ENCODE results near the gene PCNX3.
A peak's percentile ranks its signal among the peaks of the same experiment; 100 is the strongest.

The PCNX3 gene

DNA sequence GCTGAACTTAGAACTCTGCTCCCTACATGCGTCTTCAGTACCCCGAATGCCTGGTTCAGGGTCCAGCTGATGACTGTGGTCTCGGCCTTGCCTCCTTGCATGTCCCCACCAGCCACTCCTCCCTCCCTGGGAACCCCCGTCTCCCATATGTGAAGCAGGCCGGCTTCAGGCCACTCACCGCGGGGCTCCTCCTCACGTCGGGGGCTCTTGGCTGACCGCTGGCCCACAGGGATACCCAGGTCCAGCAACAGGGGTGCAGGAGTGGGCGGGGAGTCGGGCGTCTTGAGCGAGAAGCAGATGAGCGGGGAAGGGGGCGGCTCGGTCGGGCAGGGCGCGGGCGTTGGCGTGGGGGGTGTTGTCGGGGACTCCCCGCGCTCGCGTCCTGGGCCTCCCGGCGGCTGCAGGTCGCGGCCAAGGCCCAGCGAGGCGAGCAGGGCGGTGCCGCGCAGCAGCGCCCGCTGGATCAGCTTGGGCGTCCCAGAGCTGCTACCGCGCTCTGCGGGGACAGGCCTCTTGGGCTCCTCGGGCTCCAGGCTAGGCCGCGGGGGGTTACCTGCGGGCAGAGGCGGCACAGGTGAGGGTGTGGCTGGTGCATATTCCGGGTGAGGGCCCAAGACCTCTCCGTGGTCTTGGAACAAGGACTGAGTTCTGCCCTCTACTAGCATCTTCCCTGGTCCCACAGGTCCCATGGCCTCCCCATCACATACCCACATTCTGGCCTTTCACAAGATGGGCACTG lies 16.2 kb upstream of the PCNX3 start:
- no peak for DNase-seq

DNA sequence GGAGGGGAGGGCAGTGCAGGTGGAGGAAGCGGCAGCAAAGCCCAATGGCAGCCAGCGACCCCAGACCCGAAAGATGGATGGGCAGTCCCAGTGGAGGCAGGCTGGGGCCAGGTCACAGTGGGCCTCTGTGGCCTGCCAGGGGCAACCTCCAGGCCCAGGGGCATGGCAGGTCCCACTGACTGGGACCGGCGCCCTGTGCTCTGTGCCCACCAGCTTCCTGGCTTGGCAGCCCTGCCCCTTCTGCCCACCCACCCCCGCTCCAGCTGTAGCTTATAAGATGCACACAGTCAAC lies 15.7 kb upstream of the PCNX3 start:
- DNase-seq, result no peak

DNA sequence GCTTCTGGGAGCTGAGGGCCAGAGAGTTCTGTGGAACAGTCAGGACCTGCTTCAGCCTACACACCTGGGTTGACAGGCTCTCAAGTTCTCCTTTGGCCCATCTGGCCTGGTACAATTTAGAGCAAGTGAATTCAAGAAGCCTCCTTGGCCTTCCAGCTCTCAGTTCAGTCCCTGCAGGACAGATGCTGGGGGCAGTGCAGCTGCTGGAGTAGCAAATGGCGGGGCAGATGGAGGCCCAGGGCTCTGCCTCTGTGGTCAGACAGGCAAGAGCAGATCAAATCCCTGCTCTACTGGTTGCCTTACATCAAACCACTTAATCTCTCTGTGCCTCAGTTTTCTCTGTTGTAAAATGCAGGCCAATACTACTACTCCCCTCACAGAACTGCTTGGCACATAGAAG lies 11.3 kb upstream of the PCNX3 start:
- no peak for DNase-seq

DNA sequence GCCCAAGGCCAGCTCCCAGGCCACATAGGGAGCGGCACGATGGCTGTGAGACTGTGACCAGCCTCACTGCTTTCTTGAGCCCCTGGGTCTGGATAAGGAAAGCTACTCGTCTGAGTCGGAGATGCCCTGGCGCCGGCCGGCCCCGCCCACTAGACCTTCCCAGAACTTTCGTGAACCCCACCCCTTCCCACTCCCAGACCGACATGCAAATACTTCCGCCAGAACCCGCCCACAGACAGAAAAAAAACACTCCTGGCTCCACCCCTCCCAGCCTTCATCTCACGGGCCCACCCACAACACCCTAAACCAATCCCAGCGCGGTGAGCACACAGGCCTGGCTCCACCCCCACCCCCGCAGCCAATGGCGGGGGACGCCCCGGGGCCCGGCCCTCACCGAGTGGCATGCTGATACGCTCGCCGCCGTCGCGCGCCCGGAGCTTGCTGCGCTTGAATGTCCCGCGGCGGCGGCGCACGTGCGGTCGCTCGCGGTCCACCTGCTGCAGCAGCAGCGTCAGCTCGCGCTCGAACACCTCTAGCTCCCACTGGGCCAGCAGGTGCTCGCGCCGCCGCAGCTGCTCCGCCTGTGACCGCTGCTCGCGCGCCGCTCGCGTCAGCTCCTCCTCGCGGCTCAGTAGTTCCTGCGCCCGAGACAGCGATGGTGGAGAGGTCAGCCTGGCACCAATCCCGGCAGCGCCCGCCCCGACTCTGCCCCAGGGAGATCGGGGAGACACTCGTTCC lies 8.5 kb upstream of the PCNX3 start:
- DNase-seq, result no peak

DNA sequence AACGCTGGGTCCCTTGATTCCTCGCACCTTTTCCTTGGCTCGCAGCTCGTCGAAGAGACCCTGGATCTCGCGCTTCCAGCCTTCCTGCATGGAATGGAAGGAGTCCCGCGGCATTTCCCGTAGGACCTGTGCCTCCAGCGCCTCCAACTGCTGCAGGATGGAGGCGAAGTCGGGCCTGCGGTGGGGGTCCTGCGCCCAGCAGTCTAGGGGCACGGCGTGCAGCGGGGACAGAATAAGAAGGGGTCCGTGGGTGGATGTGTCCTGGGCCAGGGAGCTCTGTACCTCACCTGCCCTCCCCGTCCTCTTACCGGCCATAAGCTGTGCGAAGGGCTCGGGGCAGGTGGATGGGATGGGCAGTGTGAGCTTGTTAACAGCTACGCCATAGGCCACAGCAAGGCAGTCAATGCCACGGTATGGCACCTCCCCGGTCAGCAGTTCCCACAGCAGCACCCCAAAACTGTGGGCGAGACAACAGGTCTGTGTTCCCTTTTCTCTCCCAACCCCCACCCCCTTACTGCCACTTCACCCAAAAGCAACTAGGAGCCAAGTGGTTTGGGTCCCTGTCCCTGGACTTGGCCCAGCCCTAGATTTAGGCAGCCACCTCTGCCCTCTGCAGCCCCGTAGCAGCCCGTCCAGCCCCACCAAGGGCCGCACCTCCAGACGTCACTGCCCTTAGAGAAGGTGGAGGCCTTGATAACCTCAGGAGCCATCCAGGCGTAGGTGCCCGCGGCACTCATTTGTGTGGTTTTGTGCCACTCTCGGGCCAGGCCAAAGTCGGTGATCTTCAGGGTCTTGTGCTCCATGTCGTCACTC lies 7.8 kb upstream of the PCNX3 start:
- no peak for DNase-seq

DNA sequence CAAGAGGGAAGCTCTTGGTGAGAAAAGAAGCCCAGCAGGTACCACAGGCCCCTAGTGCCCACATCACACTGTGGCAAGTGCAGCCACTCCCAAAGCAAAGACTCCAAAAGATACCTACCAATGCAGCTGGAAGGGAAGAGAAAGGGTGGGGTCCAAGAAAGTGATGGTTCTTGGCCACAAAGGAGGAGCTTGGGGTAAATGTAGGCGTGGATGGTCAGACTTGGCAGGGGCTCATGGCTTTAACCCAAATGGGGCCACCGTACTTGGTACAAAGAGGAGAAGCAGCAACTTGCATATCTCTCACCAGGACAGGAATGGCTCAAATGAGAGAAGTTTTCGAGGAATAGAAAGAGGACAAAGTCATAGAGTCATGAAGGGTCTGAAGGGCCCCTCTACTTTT lies 6.3 kb upstream of the PCNX3 start:
- DNase-seq, result no peak

DNA sequence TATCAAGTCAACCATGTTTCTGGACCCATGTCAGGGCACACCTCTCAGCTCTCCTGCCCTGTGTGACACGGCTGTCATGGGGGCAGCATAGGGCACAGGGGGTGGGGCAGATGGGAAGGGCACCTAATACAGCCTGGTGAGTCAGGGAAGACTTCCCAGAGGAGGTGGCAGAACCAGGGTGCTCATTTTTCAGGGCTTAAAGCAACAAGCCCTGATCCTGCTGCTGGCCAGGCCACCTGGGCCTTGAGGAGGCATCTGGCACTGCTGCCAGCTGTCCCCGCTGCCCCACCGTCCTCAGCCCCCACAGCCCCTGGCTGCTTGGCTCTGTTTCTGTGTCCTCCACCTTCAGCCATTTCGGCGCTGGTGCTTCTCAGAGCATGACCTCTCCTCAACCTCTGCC lies 5.9 kb upstream of the PCNX3 start:
- DNase-seq, result no peak

DNA sequence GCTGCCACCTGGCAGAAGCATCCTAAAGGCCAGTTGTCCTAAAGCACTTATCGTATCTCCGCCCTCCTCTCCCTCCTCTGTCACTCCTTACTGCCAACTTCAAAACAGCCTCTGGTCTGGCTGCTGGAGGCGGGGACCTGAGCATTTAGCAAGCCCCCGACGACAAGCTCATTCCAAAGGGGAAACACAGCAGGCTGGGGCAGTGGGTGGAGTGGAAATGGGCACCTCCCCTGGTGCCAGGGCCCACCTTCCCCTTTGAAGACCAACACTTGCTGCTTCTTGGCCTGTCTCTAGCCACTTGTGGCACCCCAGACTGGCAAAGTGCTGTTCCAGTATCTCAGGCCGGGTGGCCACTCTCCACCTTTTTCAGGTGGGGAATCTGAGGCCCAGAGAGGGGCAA lies 5.2 kb upstream of the PCNX3 start:
- no peak for DNase-seq

DNA sequence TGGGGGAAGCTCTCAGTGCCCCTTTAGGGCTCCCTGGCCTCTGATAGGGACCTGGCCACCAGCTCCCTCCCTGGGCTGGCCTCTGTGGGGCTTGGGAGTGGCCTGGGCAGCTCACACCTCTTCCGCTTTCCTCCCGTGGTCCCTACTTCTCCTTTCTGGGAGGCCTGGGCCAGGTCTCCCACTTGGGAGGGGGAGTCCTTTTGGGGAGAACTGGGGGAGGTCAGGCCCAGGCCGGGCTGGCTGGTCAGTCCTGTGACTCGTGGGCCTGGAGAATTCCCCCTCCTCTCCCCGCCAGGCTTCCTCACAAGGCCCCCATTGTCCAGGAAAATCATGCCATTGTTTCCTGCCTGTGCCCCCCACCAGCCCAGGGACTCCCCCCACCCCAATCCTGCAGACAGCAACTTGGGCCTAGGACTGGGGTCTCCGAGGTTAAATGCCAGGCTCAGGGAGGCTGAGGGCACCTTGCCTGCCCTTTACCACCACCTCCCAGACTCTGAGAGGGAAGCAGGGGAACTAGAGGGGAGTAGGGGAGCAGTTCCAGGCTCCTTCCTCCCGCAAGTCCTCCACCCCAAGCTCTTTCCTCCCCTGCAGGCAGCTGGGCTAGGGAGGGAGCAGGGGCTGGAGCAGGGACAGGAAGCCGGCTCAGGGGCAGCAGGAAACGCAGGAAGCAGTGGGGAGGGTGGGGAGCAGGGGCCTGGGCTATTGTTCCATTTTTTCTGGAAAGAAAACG lies 4.4 kb upstream of the PCNX3 start:
- DNase-seq, result peak; percentile 83

DNA sequence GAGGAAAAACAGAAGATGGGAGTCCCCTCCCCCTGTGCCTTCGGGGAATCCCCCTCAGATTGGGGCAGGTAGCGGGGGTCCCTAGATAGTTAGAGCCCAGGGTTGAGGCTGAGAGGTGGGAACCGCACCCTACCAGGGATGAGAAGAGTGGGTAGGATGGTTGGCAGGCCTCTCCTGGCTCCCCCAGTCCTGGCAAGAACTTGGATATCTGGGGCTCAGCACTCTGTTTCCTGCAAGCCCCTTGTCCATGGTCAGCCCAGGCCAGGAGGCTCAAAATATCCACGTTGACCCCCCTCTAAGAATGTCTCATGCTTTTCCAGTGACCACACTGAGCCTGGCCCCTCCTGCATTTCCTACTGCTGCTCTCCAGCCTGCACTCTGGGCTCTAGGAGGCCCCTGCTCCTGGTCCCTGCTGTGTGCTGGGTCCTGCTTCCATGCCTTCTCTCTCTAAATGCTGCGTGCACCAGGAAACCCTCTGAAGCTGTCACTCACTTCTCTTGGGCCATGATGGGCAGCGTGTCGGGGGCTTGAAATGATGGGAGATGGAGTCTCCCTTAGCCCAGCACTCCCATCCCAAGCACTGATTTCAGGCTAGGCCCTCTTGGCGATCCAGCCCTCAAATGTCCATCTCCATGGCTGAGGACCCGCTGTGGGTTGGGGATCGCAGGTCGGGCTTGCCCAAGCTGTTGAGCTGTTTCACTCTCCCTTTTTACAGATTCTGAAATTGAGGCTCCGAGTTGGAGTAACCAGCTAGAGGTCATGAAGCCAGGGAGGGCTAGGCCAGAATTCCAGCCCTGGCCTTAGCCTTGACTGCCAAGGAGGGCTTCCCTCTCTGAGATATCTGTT lies 3.6 kb upstream of the PCNX3 start:
- no peak for DNase-seq

DNA sequence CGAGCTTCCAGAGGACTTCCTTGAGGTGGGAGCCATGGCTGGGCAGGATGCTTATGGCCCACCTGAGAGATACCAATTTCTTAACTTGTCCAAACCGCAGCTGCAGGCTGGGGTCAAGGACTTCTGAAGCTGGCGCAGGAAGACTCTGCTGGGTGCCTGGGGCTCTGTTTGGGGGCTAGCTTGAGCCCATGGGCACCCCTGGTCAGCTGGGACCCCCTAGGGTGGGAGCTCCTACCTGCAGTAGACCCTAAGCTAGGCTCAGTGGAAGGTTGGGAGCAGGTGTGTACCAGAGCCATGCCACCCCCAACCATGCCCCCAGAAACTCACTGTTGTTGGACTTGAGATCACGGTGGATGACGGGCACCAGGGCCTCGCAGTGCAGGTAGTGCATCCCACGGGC lies 2.9 kb upstream of the PCNX3 start:
- no peak for DNase-seq

DNA sequence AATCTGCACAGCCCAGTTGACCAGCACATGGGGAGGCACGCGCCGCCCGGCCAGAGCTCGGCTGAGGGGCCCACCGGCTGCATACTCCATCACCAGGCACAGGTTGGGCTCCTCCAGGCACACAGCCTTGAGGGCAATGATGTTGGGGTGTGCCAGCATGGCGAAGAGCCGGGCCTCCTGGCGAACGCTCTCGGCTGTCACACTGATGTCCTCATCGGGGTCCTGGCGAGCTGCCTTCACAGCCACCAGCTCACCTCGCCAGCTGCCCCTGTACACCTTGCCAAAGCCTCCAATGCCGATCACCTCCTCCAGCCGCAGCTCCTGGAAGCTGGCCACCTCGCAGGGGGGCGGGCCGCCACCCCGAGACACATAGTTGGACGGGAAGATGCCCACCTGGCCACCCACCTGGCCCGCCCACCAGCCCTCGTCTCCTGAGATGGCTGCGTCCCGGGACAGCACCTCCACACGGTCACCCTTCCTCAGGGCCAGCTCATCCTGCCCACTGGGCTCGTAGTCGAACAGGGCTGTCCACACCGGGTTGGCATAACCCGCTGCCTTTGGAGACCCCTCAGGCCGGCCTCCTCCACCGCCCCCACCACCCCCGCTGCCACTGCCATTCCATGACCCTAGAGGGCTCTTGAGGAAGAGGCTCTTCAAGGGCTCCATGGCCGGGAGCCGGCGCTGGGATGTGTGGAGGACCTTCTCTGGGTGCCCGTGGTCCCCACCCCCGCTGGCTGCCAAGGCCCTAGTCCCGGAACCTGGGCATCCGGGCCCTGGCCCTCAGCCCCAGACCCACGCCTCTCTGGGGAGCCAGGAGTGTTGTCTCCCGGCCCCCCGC lies 2.3 kb upstream of the PCNX3 start:
- no peak for DNase-seq

DNA sequence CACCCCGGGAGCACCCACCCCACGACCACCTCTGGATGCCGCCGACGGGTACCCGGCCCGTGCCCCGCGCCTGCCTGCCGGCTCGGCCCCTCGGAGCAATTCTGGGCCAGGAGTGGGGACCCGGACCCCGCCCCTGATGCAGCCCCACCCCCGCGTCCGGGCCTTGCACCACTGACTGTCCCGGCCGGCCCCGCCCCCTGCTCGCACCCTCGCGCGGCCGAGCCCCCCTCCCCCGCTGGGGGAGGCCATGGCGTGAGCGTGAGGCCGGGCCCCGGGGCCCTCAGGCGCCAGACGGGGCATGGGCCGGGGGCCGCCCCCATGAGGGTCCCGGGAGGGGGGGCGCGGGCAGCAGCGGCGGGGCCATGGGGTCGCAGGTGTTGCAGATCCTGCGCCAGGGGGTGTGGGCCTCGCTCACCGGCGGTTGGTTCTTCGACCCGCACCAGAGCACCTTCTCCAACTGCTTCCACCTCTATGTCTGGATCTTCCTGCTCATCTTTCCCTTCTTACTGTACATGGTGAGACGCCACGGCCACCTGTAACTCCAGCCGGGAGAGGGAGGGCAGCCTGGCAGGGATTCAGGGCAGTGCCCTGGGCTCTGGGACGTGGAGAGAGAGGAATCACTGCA lies 486 bp downstream of the PCNX3 start:
- DNase-seq, result peak; percentile 66

DNA sequence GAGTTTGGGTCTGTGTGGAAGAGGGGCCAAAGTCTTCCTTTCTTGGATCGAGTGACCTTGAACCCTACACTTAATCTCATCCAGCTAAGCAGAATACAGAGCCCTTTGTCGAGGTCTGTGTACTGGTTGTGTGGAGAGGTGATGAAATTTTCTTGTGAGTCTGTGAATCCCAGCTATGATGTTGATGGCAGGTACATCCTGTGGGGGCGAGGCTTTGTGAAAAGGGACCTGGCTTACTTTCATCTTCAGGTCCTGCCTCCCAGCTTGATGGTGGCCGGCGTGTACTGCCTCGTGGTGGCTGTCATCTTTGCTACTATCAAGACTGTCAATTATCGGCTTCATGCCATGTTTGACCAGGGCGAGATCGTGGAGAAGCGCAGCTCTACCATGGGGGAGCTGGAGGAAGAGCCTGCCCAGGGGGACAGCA lies 1.0 kb downstream of the PCNX3 start:
- DNase-seq, result no peak

DNA sequence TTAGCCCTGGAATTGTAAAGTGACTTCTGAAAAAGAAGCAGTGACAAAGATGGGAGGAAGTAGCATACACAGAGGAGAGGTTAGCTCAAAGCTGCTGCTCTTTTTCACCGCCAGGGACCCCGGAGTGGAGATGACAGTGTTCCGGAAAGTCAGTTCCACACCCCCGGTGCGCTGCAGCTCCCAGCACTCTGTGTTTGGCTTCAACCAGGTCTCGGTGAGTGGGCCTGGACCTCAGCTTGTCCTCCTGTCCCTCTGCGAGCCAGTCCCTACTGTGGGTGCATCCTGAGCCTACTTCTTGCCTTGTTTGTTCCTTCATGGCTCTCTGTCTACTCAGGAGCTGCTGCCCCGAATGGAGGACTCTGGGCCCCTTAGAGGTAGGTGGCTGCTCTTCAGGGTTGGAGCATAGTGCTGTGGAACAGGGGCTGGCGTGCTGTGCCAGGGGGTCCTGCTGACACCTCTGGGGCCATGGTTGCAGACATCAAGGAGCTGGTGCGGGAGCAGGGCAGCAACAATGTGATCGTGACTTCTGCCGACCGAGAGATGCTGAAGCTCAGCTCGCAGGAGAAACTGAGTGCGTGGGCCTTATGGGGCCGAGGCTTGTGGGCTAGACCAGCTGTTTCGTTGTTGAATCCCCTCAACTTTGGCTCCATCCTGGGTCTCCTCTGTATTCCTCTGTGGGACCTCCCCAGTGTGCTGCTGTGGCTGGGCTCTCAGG lies 1.7 kb downstream of the PCNX3 start:
- no peak for DNase-seq

DNA sequence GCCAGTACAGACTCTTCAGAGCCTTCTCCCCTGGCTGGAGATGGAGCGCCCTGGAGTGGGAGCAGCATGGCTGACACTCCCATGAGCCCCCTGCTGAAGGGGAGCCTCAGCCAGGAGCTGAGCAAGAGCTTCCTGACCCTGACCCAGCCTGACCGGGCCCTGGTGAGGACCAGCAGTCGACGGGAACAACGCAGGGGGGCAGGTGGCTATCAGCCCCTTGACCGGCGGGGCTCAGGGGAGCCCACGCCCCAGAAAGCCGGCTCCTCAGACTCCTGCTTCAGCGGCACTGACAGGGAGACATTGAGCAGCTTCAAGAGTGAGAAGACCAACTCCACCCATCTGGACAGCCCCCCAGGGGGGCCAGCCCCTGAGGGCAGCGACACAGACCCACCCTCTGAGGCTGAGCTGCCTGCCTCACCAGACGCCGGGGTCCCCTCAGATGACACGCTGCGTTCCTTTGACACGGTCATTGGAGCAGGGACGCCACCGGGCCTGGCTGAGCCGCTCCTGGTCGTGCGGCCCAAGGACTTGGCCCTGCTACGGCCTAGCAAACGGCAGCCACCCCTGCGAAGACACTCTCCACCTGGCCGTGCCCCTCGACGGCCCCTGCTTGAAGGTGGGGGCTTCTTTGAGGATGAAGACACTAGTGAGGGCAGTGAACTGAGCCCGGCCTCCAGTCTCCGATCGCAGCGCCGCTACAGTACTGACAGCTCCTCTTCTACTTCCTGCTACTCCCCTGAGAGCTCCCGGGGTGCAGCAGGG lies 2.6 kb downstream of the PCNX3 start:
- no peak for DNase-seq

DNA sequence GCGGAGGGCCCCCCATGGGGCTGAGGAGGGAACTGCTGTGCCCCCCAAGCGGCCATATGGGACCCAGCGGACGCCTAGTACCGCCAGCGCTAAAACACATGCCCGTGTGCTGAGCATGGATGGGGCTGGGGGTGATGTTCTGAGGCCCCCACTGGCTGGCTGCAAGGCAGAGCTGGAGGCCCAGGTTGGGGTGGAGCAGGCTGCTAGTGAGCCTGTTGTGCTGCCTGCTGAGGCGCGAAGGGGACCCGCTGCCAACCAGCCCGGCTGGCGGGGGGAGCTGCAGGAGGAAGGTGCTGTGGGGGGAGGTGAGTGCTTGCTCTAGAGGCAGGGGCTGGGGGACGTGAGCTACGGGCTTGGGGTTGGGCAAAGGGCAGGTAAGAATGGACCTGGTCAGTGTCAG lies 3.2 kb downstream of the PCNX3 start:
- DNase-seq, result no peak

DNA sequence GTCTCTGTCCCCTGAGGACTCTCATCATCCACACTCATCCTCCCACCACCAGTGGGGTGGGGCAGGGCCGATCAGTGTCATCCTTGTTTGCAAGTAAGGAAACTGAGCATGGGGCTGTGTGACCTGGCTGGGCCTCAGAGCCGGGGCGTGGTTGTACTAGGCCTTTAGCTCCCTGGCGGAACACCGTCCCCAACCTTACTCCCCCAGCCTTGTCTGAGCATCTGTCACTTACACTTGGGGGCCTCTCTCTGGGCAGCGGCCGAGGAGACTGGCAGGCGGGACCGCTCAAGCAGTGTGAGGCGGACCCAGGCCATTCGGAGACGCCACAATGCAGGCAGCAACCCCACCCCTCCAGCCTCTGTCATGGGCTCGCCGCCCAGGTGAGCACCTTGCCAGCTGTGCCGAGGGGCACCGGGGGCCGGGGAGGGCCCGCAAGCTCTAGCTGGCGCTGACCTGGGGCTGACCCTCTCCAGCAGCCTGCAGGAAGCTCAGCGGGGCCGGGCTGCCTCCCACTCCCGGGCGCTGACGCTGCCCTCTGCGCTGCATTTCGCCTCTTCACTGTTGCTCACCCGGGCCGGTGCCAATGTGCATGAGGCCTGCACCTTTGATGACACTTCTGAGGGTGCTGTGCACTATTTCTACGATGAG lies 3.8 kb downstream of the PCNX3 start:
- no peak for DNase-seq

DNA sequence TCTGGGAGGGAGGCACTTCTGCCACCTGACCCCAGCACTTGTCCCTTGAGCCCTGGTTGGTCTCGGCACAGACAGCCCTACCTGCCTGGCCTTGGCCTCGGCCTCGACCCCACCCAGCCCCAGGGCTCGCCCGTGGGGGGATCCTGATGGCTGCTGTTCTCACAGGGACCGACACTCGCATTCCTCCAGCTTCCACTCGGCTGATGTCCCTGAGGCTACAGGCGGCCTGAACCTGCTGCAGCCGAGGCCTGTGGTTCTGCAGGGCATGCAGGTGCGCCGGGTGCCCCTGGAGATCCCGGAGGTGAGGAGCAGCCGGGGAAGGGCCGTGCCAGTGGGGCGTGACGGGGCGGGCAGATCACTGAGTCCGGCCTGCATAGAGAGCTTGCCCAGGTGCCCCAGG lies 5.1 kb downstream of the PCNX3 start:
- DNase-seq, result no peak
